Right lobe of liver (tissue), 4 donors: ENCODE results near the gene FLT1.

ENCODE experiments used
- POLR2A ChIP-seq: fragments of 450-650 bp; IDR thresholded peaks from one replicate; pipeline ENCODE4 v1.6.1; 2017; ENCODE audit warnings: antibody characterized with exemption, mild to moderate bottlenecking
- TF ChIP-seq, protein P1 (sequence below), 4 donors: fragments of 200-600 bp in 3 of 4; fragments of 450-650 bp in 1 of 4; IDR thresholded peaks; one replicate each; pipeline versions ENCODE4 v1.5.1 to v1.8.0; 2016 to 2022; ENCODE audit warnings: antibody characterized with exemption in 4 of 4, mild to moderate bottlenecking in 2 of 4
- donor health status: DM: no; HTN: no; CAD: no.
- donor health status: DM: no; HTN: no; CAD: no.
- donor health status: DM: no; HTN: yes; CAD: no.

DNA sequence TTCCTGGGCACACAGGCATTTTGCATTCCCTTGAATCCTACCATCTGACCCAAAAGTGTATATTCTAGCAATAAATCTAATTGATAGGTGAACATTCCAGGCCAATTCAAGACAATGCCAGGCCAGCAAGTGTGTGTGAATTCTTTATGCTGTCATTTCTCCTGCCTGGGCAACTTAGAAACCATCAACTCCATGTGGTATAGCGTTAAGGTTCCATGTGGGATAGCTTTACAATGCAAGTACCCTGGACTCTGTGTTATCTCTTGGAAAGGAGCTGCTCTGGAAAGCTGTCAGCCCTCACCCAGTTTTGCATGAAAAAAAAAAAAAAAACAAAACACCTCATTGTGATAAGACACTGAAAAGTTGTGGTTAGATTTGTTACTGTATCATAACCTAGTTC is 15.6 kb upstream of the FLT1 start:
- TF ChIP-seq, protein P1, sequence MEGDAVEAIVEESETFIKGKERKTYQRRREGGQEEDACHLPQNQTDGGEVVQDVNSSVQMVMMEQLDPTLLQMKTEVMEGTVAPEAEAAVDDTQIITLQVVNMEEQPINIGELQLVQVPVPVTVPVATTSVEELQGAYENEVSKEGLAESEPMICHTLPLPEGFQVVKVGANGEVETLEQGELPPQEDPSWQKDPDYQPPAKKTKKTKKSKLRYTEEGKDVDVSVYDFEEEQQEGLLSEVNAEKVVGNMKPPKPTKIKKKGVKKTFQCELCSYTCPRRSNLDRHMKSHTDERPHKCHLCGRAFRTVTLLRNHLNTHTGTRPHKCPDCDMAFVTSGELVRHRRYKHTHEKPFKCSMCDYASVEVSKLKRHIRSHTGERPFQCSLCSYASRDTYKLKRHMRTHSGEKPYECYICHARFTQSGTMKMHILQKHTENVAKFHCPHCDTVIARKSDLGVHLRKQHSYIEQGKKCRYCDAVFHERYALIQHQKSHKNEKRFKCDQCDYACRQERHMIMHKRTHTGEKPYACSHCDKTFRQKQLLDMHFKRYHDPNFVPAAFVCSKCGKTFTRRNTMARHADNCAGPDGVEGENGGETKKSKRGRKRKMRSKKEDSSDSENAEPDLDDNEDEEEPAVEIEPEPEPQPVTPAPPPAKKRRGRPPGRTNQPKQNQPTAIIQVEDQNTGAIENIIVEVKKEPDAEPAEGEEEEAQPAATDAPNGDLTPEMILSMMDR (IDR thresholded peaks at IDR 0.05): no peak
- no peak for TF ChIP-seq POLR2A
